ENCODE measurements around the gene ART3.
A peak's percentile ranks its signal among the peaks of the same experiment; 100 is the strongest.

Gene ART3

GRCh38 chr4:76074993-76075600, 588 bp downstream of the ART3 start:
- no peaks in the 10 kb centered on the region for H3K9me3 ChIP-seq (ENCODE audit: low read length)
- H3K36me3 ChIP-seq (ENCODE audit: insufficient read depth, low read length), result no peaks in the 10 kb centered on the region
- peaks cover 9% of the 10 kb centered on the region for H3K4me1 ChIP-seq (ENCODE audit: insufficient read depth, low read length)
- no peak overlapping the region for H3K4me3 ChIP-seq (ENCODE audit: low read depth in 1 of 2, low read length in 2 of 2)
- H3K27me3 ChIP-seq (ENCODE audit: control insufficient read depth in 1 of 2, insufficient read depth in 2 of 2, low read length in 2 of 2), result no peaks in the 10 kb centered on the region
- no peak overlapping the region for H3K27ac ChIP-seq (ENCODE audit: low read depth, low read length)
- H3K9ac ChIP-seq (ENCODE audit: low read length), result no peak overlapping the region

GRCh38 chr4:76078033-76078613, 3.6 kb downstream of the ART3 start:
- Histone ChIP-seq H3K27me3 (ENCODE audit: control insufficient read depth in 1 of 2, insufficient read depth in 2 of 2, low read length in 2 of 2) (no peaks in the 10 kb centered on the region), H3K9me3 (ENCODE audit: low read length) (no peaks in the 10 kb centered on the region), H3K4me1 (ENCODE audit: insufficient read depth, low read length) (peaks cover 5% of the 10 kb centered on the region), H3K4me3 (ENCODE audit: low read depth in 1 of 2, low read length in 2 of 2) (no peak overlapping the region), H3K36me3 (ENCODE audit: insufficient read depth, low read length) (no peaks in the 10 kb centered on the region), H3K9ac (ENCODE audit: low read length) (no peak overlapping the region), H3K27ac (ENCODE audit: low read depth, low read length) (no peak overlapping the region)

- H3K4me1 ChIP-seq (ENCODE audit: insufficient read depth, low read length), result no peaks in the 10 kb centered on the region
- H3K4me3 ChIP-seq (ENCODE audit: low read depth in 1 of 2, low read length in 2 of 2), result no peak overlapping the region
- no peak overlapping the region for H3K9ac ChIP-seq (ENCODE audit: low read length)
- H3K27ac ChIP-seq (ENCODE audit: low read depth, low read length), result no peak overlapping the region
- H3K27me3 ChIP-seq (ENCODE audit: control insufficient read depth in 1 of 2, insufficient read depth in 2 of 2, low read length in 2 of 2), result no peaks in the 10 kb centered on the region
- no peaks in the 10 kb centered on the region for H3K9me3 ChIP-seq (ENCODE audit: low read length)
- H3K36me3 ChIP-seq (ENCODE audit: insufficient read depth, low read length), result no peaks in the 10 kb centered on the region
Measured at GRCh38 chr4:76083386-76083988, 9.0 kb downstream of the ART3 start.

- no peak overlapping the region for H3K27ac ChIP-seq (ENCODE audit: low read depth, low read length)
Measured at GRCh38 chr4:76084542-76084941, 10.0 kb downstream of the ART3 start.

GRCh38 chr4:76087007-76087769, 12.7 kb downstream of the ART3 start:
- Histone ChIP-seq H3K4me3 (ENCODE audit: low read depth in 1 of 2, low read length in 2 of 2) (peak overlapping the region in 1 of 2 donors; percentile 14), H3K27ac (ENCODE audit: low read depth, low read length) (no peak overlapping the region)

More at GRCh38 chr4:76084542-76084941, 10.0 kb downstream of the ART3 start:
- Histone ChIP-seq H3K4me1 (ENCODE audit: insufficient read depth, low read length) (no peaks in the 10 kb centered on the region), H3K9me3 (ENCODE audit: low read length) (no peaks in the 10 kb centered on the region), H3K36me3 (ENCODE audit: insufficient read depth, low read length) (no peaks in the 10 kb centered on the region), H3K4me3 (ENCODE audit: low read depth in 1 of 2, low read length in 2 of 2) (no peak overlapping the region), H3K27me3 (ENCODE audit: control insufficient read depth in 1 of 2, insufficient read depth in 2 of 2, low read length in 2 of 2) (no peaks in the 10 kb centered on the region), H3K9ac (ENCODE audit: low read length) (no peak overlapping the region)

GRCh38 chr4:76088719-76089118, 14.2 kb downstream of the ART3 start:
- Histone ChIP-seq H3K27ac (ENCODE audit: low read depth, low read length) (no peak overlapping the region), H3K36me3 (ENCODE audit: insufficient read depth, low read length) (no peaks in the 10 kb centered on the region), H3K9ac (ENCODE audit: low read length) (no peak overlapping the region), H3K27me3 (ENCODE audit: control insufficient read depth in 1 of 2, insufficient read depth in 2 of 2, low read length in 2 of 2) (no peaks in the 10 kb centered on the region), H3K9me3 (ENCODE audit: low read length) (no peaks in the 10 kb centered on the region), H3K4me3 (ENCODE audit: low read depth in 1 of 2, low read length in 2 of 2) (no peak overlapping the region), H3K4me1 (ENCODE audit: insufficient read depth, low read length) (no peaks in the 10 kb centered on the region)

More at GRCh38 chr4:76087007-76087769, 12.7 kb downstream of the ART3 start:
- Histone ChIP-seq H3K9me3 (ENCODE audit: low read length) (no peaks in the 10 kb centered on the region), H3K27me3 (ENCODE audit: control insufficient read depth in 1 of 2, insufficient read depth in 2 of 2, low read length in 2 of 2) (no peaks in the 10 kb centered on the region), H3K9ac (ENCODE audit: low read length) (no peak overlapping the region), H3K36me3 (ENCODE audit: insufficient read depth, low read length) (no peaks in the 10 kb centered on the region), H3K4me1 (ENCODE audit: insufficient read depth, low read length) (no peaks in the 10 kb centered on the region)

- no peak overlapping the region for H3K4me3 ChIP-seq (ENCODE audit: low read depth in 1 of 2, low read length in 2 of 2)
- H3K4me1 ChIP-seq (ENCODE audit: insufficient read depth, low read length), result no peaks in the 10 kb centered on the region
- no peak overlapping the region for H3K9ac ChIP-seq (ENCODE audit: low read length)
- no peaks in the 10 kb centered on the region for H3K36me3 ChIP-seq (ENCODE audit: insufficient read depth, low read length)
- no peak overlapping the region for H3K27ac ChIP-seq (ENCODE audit: low read depth, low read length)
- no peaks in the 10 kb centered on the region for H3K27me3 ChIP-seq (ENCODE audit: control insufficient read depth in 1 of 2, insufficient read depth in 2 of 2, low read length in 2 of 2)
- no peaks in the 10 kb centered on the region for H3K9me3 ChIP-seq (ENCODE audit: low read length)
Measured at GRCh38 chr4:76090241-76090691, 15.8 kb downstream of the ART3 start.

GRCh38 chr4:76091052-76091451, 16.5 kb downstream of the ART3 start:
- no peak overlapping the region for H3K27ac ChIP-seq (ENCODE audit: low read depth, low read length)
- no peaks in the 10 kb centered on the region for H3K27me3 ChIP-seq (ENCODE audit: control insufficient read depth in 1 of 2, insufficient read depth in 2 of 2, low read length in 2 of 2)
- H3K4me1 ChIP-seq (ENCODE audit: insufficient read depth, low read length), result no peaks in the 10 kb centered on the region
- H3K9ac ChIP-seq (ENCODE audit: low read length), result no peak overlapping the region
- no peaks in the 10 kb centered on the region for H3K36me3 ChIP-seq (ENCODE audit: insufficient read depth, low read length)
- H3K9me3 ChIP-seq (ENCODE audit: low read length), result no peaks in the 10 kb centered on the region
- no peak overlapping the region for H3K4me3 ChIP-seq (ENCODE audit: low read depth in 1 of 2, low read length in 2 of 2)

- Histone ChIP-seq H3K4me1 (ENCODE audit: insufficient read depth, low read length) (no peaks in the 10 kb centered on the region), H3K4me3 (ENCODE audit: low read depth in 1 of 2, low read length in 2 of 2) (no peak overlapping the region), H3K27ac (ENCODE audit: low read depth, low read length) (no peak overlapping the region), H3K36me3 (ENCODE audit: insufficient read depth, low read length) (no peaks in the 10 kb centered on the region), H3K9me3 (ENCODE audit: low read length) (no peaks in the 10 kb centered on the region), H3K9ac (ENCODE audit: low read length) (no peak overlapping the region), H3K27me3 (ENCODE audit: control insufficient read depth in 1 of 2, insufficient read depth in 2 of 2, low read length in 2 of 2) (no peaks in the 10 kb centered on the region)
Measured at GRCh38 chr4:76095568-76095967, 21.1 kb downstream of the ART3 start.

GRCh38 chr4:76096076-76096475, 21.6 kb downstream of the ART3 start:
- no peaks in the 10 kb centered on the region for H3K36me3 ChIP-seq (ENCODE audit: insufficient read depth, low read length)
- H3K27me3 ChIP-seq (ENCODE audit: control insufficient read depth in 1 of 2, insufficient read depth in 2 of 2, low read length in 2 of 2), result no peaks in the 10 kb centered on the region
- no peak overlapping the region for H3K9ac ChIP-seq (ENCODE audit: low read length)
- H3K4me1 ChIP-seq (ENCODE audit: insufficient read depth, low read length), result no peaks in the 10 kb centered on the region
- no peak overlapping the region for H3K4me3 ChIP-seq (ENCODE audit: low read depth in 1 of 2, low read length in 2 of 2)
- H3K27ac ChIP-seq (ENCODE audit: low read depth, low read length), result no peak overlapping the region
- no peaks in the 10 kb centered on the region for H3K9me3 ChIP-seq (ENCODE audit: low read length)

- H3K9ac ChIP-seq (ENCODE audit: low read length), result no peak overlapping the region
- H3K27ac ChIP-seq (ENCODE audit: low read depth, low read length), result no peak overlapping the region
- no peaks in the 10 kb centered on the region for H3K27me3 ChIP-seq (ENCODE audit: control insufficient read depth in 1 of 2, insufficient read depth in 2 of 2, low read length in 2 of 2)
- H3K9me3 ChIP-seq (ENCODE audit: low read length), result no peaks in the 10 kb centered on the region
- H3K4me3 ChIP-seq (ENCODE audit: low read depth in 1 of 2, low read length in 2 of 2), result no peak overlapping the region
- no peaks in the 10 kb centered on the region for H3K4me1 ChIP-seq (ENCODE audit: insufficient read depth, low read length)
- H3K36me3 ChIP-seq (ENCODE audit: insufficient read depth, low read length), result no peaks in the 10 kb centered on the region
Measured at GRCh38 chr4:76105652-76106051, 31.1 kb downstream of the ART3 start.

Measured in muscle layer of colon (tissue), 2 donors.